ENCODE data around the gene GOT1.

DNA sequence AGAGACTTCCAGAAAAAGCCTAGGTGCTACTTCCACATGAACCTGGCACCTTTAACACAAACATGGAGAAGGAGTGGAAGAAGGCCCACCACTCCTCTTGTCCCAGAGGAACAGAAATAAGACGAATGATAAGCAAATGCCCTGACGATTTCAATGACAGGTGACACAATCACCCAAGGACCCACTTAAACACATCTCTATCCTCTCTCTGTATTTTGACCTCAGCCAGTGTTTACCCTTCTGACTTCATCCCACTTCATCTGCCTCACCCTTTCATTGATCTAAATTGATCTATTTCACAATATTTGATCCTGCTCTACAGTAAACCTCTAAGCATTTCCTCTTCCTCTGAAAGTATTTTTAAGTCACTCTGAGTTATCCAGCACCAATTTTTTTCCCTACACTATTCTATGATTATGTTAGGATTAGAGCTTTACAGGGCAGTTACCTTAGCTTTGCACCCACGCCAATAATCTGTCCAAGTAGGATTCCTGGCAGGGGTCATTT lies 9.1 kb downstream of the GOT1 start:
- peak; percentile 22 for TF ChIP-seq YY1 (IDR thresholded peaks at IDR 0.05)
- TF ChIP-seq, protein P1, sequence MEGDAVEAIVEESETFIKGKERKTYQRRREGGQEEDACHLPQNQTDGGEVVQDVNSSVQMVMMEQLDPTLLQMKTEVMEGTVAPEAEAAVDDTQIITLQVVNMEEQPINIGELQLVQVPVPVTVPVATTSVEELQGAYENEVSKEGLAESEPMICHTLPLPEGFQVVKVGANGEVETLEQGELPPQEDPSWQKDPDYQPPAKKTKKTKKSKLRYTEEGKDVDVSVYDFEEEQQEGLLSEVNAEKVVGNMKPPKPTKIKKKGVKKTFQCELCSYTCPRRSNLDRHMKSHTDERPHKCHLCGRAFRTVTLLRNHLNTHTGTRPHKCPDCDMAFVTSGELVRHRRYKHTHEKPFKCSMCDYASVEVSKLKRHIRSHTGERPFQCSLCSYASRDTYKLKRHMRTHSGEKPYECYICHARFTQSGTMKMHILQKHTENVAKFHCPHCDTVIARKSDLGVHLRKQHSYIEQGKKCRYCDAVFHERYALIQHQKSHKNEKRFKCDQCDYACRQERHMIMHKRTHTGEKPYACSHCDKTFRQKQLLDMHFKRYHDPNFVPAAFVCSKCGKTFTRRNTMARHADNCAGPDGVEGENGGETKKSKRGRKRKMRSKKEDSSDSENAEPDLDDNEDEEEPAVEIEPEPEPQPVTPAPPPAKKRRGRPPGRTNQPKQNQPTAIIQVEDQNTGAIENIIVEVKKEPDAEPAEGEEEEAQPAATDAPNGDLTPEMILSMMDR (IDR thresholded peaks at IDR 0.05; ENCODE audit: low read depth, low read length, missing input control), result no peak

Measured in liver (tissue), 2 donors.